Hematopoietic multipotent progenitor cell treated with erythropoietin and hydrocortisone succinate and interleukin-3 and kit ligand, for 8 days (in vitro differentiated cells): ENCODE measurements around the gene RRP1B.
"Not testable (repeated sequence)": the region's sequence is repeated elsewhere in the genome, so short reads cannot be mapped to it uniquely, and the experiment has no call there.

Experiments
- DNase-seq: peaks from one replicate; pipeline ENCODE4 v3.0.0-alpha.2; 2015

The RRP1B gene

GRCh38 chr21:43640400-43640799, 19.0 kb upstream of the RRP1B start:
- DNase-seq = no peak

- DNase-seq = no peak
Measured at GRCh38 chr21:43643193-43643592, 16.2 kb upstream of the RRP1B start.

GRCh38 chr21:43644071-43644470, 15.3 kb upstream of the RRP1B start:
- no peak for DNase-seq

- DNase-seq = no peak
Measured at GRCh38 chr21:43644609-43645008, 14.8 kb upstream of the RRP1B start.

GRCh38 chr21:43645136-43645891, 14.0 kb upstream of the RRP1B start:
- peak; percentile 67 for DNase-seq

GRCh38 chr21:43645976-43646375, 13.4 kb upstream of the RRP1B start:
- no peak for DNase-seq

- DNase-seq = peak; percentile 90
Measured at GRCh38 chr21:43646550-43647260, 12.7 kb upstream of the RRP1B start.

- DNase-seq = no peak
Measured at GRCh38 chr21:43648171-43648570, 11.2 kb upstream of the RRP1B start.

GRCh38 chr21:43651926-43652325, 7.4 kb upstream of the RRP1B start:
- DNase-seq = not testable (repeated sequence)

GRCh38 chr21:43652616-43653015, 6.7 kb upstream of the RRP1B start:
- DNase-seq = peak; percentile 43

GRCh38 chr21:43653626-43654025, 5.7 kb upstream of the RRP1B start:
- no peak for DNase-seq

- no peak for DNase-seq
Measured at GRCh38 chr21:43654806-43655489, 4.4 kb upstream of the RRP1B start.

- peak; percentile 32 for DNase-seq
Measured at GRCh38 chr21:43657355-43658087, 1.8 kb upstream of the RRP1B start.

- no peak for DNase-seq
Measured at GRCh38 chr21:43658088-43658741, 1.1 kb upstream of the RRP1B start.

- DNase-seq = no peak
Measured at GRCh38 chr21:43658769-43659135, 608 bp upstream of the RRP1B start.

GRCh38 chr21:43662286-43662685, 2.9 kb downstream of the RRP1B start:
- no peak for DNase-seq

- DNase-seq = no peak
Measured at GRCh38 chr21:43663033-43663432, 3.7 kb downstream of the RRP1B start.

GRCh38 chr21:43664358-43664757, 5.0 kb downstream of the RRP1B start:
- no peak for DNase-seq

GRCh38 chr21:43665879-43666278, 6.5 kb downstream of the RRP1B start:
- DNase-seq = no peak

- DNase-seq = no peak
Measured at GRCh38 chr21:43667191-43667904, 8.0 kb downstream of the RRP1B start.

- no peak for DNase-seq
Measured at GRCh38 chr21:43669828-43670605, 10.7 kb downstream of the RRP1B start.
